HG03521 (cell line): ENCODE measurements around the gene GOLGA6L10.
"Not testable (repeated sequence)": the region's sequence is repeated elsewhere in the genome, so short reads cannot be mapped to it uniquely, and the experiment has no call there.

Experiments used
- ATAC-seq: cut with Tn5 transposase; IDR thresholded peaks from one replicate; pipeline ENCODE4 v1.9.1; 2021; ENCODE audit warnings: mild to moderate bottlenecking, moderate library complexity; ENCODE audit not compliant: unreplicated experiment

GOLGA6L10 gene

GRCh38 chr15:82319522-82320278 lies 29.6 kb downstream of the GOLGA6L10 start:
- not testable (repeated sequence) for ATAC-seq

- not testable (repeated sequence) for ATAC-seq
These were observed 31.0 kb downstream of the GOLGA6L10 start for GRCh38 chr15:82318281-82318680.

- ATAC-seq, result not testable (repeated sequence)
These were observed 31.8 kb downstream of the GOLGA6L10 start for GRCh38 chr15:82317516-82317915.

GRCh38 chr15:82317091-82317489 lies 32.2 kb downstream of the GOLGA6L10 start:
- no peak for ATAC-seq

- ATAC-seq, result not testable (repeated sequence)
These were observed 32.8 kb downstream of the GOLGA6L10 start for GRCh38 chr15:82316247-82317090.

- no peak for ATAC-seq
These were observed 33.6 kb downstream of the GOLGA6L10 start for GRCh38 chr15:82315519-82316246.

GRCh38 chr15:82314769-82315518 lies 34.3 kb downstream of the GOLGA6L10 start:
- ATAC-seq, result no peak

GRCh38 chr15:82313951-82314768 lies 35.1 kb downstream of the GOLGA6L10 start:
- not testable (repeated sequence) for ATAC-seq

GRCh38 chr15:82313446-82313845 lies 35.8 kb downstream of the GOLGA6L10 start:
- ATAC-seq, result no peak

- ATAC-seq, result no peak
These were observed 36.5 kb downstream of the GOLGA6L10 start for GRCh38 chr15:82312586-82313349.

GRCh38 chr15:82311321-82311720 lies 38.0 kb downstream of the GOLGA6L10 start:
- not testable (repeated sequence) for ATAC-seq

GRCh38 chr15:82309802-82310201 lies 39.5 kb downstream of the GOLGA6L10 start:
- ATAC-seq, result no peak

GRCh38 chr15:82307714-82308081 lies 41.6 kb downstream of the GOLGA6L10 start:
- no peak for ATAC-seq

- no peak for ATAC-seq
These were observed 42.2 kb downstream of the GOLGA6L10 start for GRCh38 chr15:82306791-82307713.

GRCh38 chr15:82305621-82306048 lies 43.6 kb downstream of the GOLGA6L10 start:
- ATAC-seq, result no peak

- no peak for ATAC-seq
These were observed 44.5 kb downstream of the GOLGA6L10 start for GRCh38 chr15:82304778-82305090.

- ATAC-seq, result no peak
These were observed 45.1 kb downstream of the GOLGA6L10 start for GRCh38 chr15:82303956-82304777.
